H7 (cell line): Measurements from ENCODE around the gene KANSL1. TPM values are rescaled to one million over a fixed set of nuclear protein-coding genes. Genes with fewer than 3 reads are reported as not detected.

Experiments
- DNase-seq: peaks from one replicate; pipeline ENCODE4 v3.0.0; 2012
- H3K27me3 ChIP-seq: 2 replicates; pipeline ENCODE4 v1.6.0; 2011; ENCODE audit warnings: mild to moderate bottlenecking, low read length; ENCODE audit not compliant: control insufficient read depth, insufficient read depth
- H3K36me3 ChIP-seq: replicated peaks from 2 replicates; pipeline ENCODE4 v1.5.1; 2011; ENCODE audit warnings: low read length; ENCODE audit not compliant: control insufficient read depth, insufficient read depth
- H3K4me3 ChIP-seq: 2 replicates; pipeline ENCODE4 v1.5.1; 2011; ENCODE audit warnings: low read depth, mild to moderate bottlenecking, control low read depth, low read length, moderate library complexity; ENCODE audit not compliant: insufficient read depth
- total RNA-seq: library from RNA; depleted of rRNA; stranded (reverse); fragments of >200 nt; shearing (Covaris generic); gene quantifications from 2 replicates; pipeline ENCODE4 v1.2.3, GENCODE V29; 2014

KANSL1 gene
- total RNA-seq, 1 experiment from 2014 or later: 35.2 TPM

DNA sequence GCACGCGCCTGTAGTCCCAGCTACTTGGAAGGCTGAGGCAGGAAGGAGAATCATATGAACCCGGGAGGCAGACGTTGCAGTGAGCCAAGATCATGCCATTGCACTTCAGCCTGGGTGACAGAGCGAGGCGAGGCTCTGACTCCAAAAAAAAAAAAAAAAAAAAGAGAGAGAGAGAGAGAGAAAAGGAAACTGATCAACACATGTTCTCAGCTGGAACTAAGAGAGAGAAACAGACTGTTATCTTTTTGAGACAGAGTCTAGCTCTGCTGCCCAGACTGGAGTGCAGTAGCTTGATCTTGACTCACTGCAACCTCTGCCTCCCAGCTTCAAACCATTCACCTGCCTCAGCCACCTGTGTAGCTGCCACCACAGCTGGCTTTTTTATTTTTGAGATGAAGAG, 133.7 kb downstream of the KANSL1 start:
- Histone ChIP-seq H3K36me3 (no peaks in the 10 kb centered on the region; the same call in 1 of the 2 replicates), H3K4me3 (no peak overlapping the region), H3K27me3 (no peaks in the 10 kb centered on the region)
- no peak for DNase-seq

DNA sequence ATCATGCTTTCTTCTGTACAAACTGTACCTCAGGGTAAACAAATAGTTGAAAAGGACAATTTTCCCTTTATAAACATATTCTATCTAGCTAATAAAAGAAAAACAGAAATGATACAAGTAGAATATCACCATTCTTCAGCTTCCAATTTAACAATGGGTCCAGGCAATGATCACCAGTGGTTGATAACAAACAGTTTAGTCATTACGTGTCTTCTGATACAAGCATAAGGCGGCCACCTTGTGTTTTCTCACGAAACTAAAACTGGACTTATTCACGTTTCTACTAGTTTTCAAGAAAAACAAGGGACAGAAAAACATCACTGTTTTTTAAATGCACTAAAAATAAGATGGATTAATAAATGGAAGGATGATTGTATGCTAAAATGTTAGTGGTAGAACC, 135.9 kb downstream of the KANSL1 start:
- Histone ChIP-seq H3K27me3 (no peaks in the 10 kb centered on the region), H3K36me3 (no peaks in the 10 kb centered on the region), H3K4me3 (no peak overlapping the region)
- no peak for DNase-seq

DNA sequence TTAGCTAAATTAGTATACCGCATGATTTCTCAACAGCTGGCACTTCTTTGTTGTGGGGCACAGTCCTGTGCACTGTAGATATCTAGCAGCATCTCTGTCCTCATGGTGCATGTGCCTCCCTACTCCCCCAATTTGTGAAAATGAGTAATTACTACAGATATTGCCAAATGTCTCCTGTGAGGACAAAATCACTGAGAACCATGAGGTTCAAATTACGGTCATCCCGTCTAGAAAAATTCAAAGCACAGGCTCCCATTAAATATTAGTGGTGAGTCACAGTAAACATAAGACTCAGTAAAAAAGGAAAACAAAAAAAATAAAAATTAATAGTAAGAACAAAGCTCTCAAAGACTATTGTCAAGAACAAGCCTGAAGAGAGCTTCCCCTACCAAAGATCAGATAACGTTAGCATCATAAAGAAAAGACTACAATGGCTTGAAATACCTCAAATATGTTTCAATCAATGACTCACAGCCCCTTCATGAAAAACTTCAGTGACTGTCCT, 136.4 kb downstream of the KANSL1 start:
- Histone ChIP-seq H3K27me3 (no peaks in the 10 kb centered on the region), H3K4me3 (no peak overlapping the region), H3K36me3 (no peaks in the 10 kb centered on the region)
- DNase-seq: no peak

DNA sequence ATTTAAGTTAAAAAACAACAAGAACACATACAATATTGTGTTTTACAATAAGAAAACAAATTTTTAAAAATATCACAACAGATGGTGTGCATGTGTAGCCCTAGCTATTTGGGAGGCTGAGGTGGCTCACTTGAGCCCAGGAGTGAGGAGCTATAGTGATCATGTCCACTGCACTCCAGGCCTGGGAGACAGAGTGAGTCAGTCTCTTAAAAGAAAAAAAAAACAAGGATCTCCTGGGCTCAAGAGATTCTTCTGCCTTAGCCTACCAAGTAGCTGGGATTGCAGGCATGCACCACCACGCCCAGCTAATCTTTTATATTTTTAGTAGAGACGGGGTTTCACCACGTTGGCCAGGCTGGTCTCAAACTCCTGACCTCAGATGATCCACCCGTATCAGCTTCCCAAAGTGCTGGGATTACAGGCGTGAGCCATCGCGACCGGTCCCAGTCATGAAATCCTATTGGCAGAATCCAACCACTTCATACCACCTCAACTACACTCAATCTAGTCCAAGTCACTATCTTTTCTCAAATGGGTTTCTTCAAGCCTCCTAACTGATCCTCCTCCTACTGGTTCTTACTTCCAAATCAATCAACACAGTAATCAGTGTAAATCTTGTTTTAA, 139.2 kb downstream of the KANSL1 start:
- H3K4me3 ChIP-seq: no peak overlapping the region
- peaks cover 10% of the 10 kb centered on the region for H3K36me3 ChIP-seq
- no peak for DNase-seq
- no peaks in the 10 kb centered on the region for H3K27me3 ChIP-seq

DNA sequence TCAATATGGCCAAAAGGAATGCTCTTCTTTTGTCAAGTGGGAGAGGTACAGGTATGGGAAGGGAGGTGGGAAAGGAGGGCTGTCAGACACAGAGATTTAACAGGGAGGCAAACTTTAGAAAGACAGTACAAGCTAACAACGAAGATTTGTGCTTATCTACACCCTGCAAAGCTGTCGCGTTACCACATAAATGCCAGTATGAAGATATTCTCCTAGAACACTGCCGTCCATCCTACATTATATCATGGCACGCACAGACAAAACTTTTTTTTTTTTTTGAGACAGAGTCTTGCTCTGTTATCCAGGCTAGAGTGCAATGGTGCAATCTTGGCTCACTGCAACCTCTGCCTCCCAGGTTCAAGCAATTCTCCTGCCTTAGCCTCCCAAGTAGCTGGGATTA, 143.6 kb downstream of the KANSL1 start:
- DNase-seq: no peak
- H3K36me3 ChIP-seq: peaks cover 16% of the 10 kb centered on the region
- H3K4me3 ChIP-seq: no peak overlapping the region
- no peaks in the 10 kb centered on the region for H3K27me3 ChIP-seq

DNA sequence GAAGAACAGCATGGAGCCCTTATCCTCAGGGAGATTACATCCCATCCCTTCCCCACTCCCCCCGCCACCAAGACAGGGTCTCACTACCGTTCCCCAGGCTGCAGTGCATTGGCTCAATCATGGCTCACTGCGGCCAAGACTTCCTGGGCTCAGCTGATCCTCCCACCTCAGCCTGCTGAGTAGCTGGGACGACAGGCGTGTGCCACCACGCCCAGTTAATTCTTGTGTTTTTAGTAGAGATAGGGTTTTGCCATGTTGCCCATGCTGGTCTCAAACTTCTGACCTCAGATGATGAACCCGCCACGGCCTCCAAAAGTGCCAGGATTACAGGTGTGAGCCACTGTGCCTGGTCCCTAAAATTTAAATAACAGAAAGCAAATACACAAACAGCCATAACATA, 145.4 kb downstream of the KANSL1 start:
- Histone ChIP-seq H3K4me3 (no peak overlapping the region), H3K36me3 (peaks cover 20% of the 10 kb centered on the region), H3K27me3 (no peaks in the 10 kb centered on the region)
- no peak for DNase-seq

DNA sequence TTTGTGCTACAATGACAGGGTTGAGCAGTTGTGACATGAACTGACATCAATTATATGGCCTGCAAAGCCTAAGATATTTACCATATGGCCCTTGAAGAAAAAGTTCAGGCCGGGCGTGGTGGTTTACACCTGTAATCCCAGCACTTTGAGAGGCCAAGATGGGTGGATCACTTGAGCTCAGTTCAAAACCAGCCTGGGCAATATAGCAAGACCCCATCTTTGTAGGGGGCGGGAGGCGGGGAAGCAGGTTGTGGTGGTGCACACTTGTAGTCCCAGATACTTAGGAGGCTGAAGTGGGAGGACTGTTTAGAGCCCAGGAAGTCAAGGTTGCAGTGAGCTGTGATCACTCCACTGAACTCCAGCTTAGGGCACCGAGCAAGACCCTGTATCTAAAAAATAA, 145.8 kb downstream of the KANSL1 start:
- DNase-seq: no peak
- peaks cover 20% of the 10 kb centered on the region for H3K36me3 ChIP-seq
- H3K27me3 ChIP-seq: no peaks in the 10 kb centered on the region
- no peak overlapping the region for H3K4me3 ChIP-seq

DNA sequence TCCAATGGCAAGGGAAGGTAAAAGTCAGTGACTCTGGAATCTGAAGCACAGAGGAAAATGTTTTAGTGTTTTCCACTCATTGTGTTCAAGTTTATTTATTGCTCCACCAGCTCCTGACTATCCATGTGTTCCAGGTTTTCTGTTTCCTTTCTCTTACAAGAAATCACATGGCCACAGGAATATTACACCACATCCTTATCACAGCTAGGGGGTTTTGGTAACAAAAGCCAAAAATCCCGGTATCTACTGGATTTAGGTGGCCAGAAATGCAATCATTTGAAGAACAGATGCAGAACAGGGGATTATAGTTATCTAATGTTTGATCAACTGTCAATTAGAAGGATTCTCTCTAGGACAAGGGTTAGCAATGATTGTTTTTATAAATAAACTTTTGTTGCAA, 146.3 kb downstream of the KANSL1 start:
- Histone ChIP-seq H3K36me3 (peaks cover 20% of the 10 kb centered on the region), H3K4me3 (no peak overlapping the region), H3K27me3 (no peaks in the 10 kb centered on the region)
- no peak for DNase-seq

DNA sequence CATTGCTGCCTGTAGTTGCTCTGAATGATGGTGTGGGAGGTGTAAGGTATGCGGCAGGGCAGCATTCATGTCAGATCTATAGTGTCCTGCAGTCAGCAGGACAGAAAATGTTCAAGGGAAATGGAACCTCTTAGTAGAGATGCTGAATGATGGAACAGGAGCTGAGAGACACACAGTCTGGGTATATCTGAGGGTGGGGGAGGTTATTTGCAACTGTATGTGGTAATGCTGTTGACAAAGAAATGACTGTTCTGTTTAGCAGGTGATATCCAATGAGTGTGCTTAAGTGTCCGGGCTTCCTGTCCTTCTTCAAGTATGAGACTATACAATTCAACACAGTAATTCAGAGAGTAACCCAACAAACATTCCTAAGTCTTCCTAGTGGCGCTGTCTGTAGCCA, 147.6 kb downstream of the KANSL1 start:
- DNase-seq: no peak
- H3K4me3 ChIP-seq: no peak overlapping the region
- H3K27me3 ChIP-seq: no peaks in the 10 kb centered on the region
- peaks cover 25% of the 10 kb centered on the region for H3K36me3 ChIP-seq

DNA sequence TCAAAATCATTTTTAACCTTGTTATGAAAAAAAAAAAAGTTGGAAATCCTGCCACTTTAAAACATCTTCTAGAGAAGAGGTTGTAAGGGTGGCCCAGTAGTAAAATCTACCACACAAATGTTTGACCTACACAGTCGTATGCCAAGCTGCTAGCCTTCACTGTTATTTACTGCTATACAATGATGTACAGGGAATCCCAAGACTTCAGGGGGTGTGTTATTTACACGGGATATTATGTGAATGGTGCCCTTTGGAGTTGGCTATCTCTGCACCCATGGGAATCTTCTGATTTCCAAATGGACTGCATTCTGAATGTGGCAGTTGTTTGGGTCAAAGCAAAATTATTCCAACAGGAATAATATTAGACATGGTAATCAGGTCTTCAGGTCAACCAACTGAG, 148.2 kb downstream of the KANSL1 start:
- peaks cover 19% of the 10 kb centered on the region for H3K36me3 ChIP-seq
- no peaks in the 10 kb centered on the region for H3K27me3 ChIP-seq
- no peak for DNase-seq
- H3K4me3 ChIP-seq: no peak overlapping the region

DNA sequence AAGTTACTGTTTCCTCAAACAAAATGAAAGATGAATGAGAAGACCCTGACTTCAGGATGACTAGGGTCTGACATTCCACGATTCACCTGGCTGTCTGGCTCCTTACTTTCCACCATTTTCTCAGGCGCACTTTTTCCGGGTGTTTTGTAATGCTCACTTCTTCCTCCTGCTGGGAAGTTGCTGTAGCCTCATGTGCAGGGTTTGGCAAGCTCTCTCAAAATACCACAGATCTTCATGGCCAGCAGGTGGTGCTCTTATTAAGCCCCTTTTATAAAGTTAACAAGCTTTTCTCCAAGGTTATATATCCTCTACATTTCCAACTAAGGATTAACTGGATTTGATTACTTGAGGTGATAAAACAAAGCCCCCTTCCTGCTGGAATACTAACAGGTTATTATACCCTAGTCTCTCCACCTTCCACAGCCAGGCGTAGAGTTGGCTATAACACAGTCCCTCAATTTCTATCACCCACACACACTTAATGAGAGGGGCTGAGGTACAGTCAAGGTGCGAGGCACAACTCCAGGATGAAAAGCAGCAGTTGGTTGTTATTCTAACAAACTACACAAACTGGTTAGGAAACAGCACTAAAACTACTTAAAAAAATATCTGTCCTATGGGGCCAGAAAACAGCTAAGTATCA, 148.8 kb downstream of the KANSL1 start:
- DNase-seq: peak; percentile 71
- Histone ChIP-seq H3K36me3 (peaks cover 20% of the 10 kb centered on the region), H3K27me3 (no peaks in the 10 kb centered on the region), H3K4me3 (no peak overlapping the region)

DNA sequence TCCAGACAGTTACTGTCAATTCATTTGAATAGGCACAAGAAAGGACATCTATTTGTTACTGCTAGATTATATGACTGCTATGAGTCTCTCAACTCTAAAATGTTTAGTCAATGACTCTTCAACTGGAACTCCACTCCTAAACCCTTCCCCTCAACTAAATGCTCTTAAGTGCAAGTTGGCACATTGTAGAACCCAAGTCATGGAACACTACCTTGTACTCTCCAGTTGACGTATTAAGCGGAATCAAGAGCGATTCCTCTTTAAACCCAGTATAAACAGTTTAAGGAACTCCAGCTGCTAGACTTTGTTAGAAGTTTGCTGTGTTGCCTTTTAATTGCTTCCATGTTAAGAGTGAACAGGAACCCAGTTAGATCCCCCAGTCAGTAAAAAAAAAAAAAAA, 149.6 kb downstream of the KANSL1 start:
- DNase-seq: no peak
- no peaks in the 10 kb centered on the region for H3K27me3 ChIP-seq
- no peak overlapping the region for H3K4me3 ChIP-seq
- H3K36me3 ChIP-seq: peaks cover 24% of the 10 kb centered on the region

DNA sequence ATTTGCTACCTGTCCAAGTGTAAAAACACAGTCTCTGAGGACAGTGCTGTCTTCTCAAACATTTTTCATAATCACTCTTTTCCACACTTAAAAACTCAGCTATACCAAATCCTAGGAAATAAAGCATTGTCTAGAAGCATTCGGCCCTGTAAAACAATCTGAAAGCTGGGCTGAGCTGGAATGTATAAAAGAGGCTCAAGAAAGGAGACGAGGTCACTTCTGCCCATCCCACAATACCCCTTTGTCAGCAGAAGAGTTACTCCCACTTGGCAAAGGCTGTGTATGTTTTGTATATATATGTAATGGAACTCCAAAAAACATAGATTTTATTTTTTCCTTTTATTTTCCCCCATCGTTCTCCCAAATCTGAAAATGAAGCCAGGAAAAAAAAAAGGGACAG, 150.3 kb downstream of the KANSL1 start:
- Histone ChIP-seq H3K4me3 (no peak overlapping the region), H3K36me3 (peaks cover 31% of the 10 kb centered on the region)

DNA sequence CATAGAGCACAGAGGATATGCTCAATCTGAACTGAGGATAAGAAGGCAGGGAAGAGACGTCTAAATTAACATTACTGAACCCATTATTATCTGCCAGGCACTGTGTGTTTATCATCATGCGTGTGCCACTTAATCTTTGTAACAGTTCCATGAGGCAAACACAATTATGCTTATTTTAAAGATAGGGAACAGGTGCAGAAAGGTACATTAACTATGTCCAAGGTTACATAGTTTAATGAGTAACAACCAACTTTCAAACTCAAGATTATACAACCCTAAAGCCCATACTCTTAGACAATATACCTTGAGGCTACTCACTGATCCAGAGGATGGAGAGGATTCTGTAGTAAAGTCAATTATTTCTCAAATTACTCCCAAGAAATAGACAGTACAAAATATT, 151.0 kb downstream of the KANSL1 start:
- Histone ChIP-seq H3K4me3 (no peak overlapping the region), H3K27me3 (no peaks in the 10 kb centered on the region), H3K36me3 (peaks cover 34% of the 10 kb centered on the region)
- no peak for DNase-seq

More for the DNA sequence above, 150.3 kb downstream of the KANSL1 start:
- H3K27me3 ChIP-seq: no peaks in the 10 kb centered on the region
- DNase-seq: no peak

DNA sequence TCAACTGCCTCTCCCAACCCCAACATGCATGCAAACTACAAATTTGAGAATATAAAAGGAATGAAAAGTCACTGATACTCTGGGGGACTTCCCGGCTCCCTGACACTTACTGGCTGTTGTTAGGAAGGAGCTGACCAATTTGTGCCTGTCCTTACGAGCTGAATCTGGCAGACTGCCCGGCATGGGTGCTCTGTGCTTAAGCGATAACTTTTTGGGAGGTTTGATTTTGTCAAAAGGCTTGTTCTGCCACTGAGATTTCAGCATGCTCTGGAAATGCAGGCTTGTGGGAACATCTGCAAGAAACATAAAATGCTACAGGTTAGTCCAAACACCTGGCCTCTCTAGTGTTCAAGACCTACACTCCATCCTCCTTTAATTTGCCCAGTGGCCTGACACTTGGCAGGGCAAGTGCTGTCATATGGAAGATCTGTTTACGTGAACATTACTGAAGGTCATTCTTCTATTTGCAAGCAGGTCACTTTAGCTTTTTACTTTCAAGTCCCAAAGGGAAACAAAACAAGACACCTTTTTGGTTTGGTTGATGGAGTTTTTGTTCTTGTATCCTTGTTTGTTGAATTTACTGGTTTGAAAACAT, 153.5 kb downstream of the KANSL1 start:
- DNase-seq: no peak
- Histone ChIP-seq H3K27me3 (no peaks in the 10 kb centered on the region), H3K36me3 (peaks cover 50% of the 10 kb centered on the region)

More for the DNA sequence above, 153.5 kb downstream of the KANSL1 start:
- H3K4me3 ChIP-seq: no peak overlapping the region
